Vagina (tissue), 2 donors: ENCODE data around the gene LINC01488.

Experiments
- CTCF ChIP-seq, 3 experiments: fragments of 450-650 bp in 2 of 3; fragments of 200-600 bp in 1 of 3; sonication (generic) in 1 of 3; IDR thresholded peaks; one replicate each; pipeline ENCODE4 v1.5.1; 2017 to 2019; ENCODE audit warnings: antibody characterized with exemption in 3 of 3, mild to moderate bottlenecking in 2 of 3, moderate library complexity in 2 of 3
- POLR2AphosphoS5 ChIP-seq, 2 donors: sonication (generic); formaldehyde crosslinking; IDR thresholded peaks; one replicate each; pipeline ENCODE4 v1.9.0; 2017; ENCODE audit warnings: antibody characterized with exemption in 2 of 2, mild to moderate bottlenecking in 2 of 2, low read depth in 1 of 2; ENCODE audit not compliant: insufficient read depth in 1 of 2

DNA sequence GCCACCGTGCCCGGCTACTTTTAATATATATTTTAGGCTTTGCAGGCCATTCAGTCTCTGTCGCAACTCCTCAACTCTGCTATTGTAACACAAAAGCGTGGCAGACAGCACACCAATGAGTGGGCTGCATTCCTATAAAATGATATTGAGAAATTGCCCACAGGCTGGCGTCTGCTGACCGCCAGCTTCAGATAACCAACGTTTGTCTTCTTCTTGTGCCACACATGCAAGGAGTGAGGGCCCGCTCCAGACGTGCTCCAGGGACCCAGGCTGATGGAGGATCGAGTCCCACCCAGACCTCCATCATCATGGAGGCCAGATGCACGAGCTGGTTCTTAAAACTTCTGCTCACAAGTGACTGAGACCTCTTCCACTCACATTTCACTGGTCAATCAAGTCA, 35.4 kb upstream of the LINC01488 start:
- TF ChIP-seq POLR2AphosphoS5 (IDR thresholded peaks at IDR 0.05; ENCODE audit: insufficient read depth in 1 of 2, low read depth in 1 of 2), result no peak
- no peak for TF ChIP-seq CTCF (IDR thresholded peaks at IDR 0.05)
